Lower lobe of right lung (tissue), 2 donors: ENCODE results near the gene LETMD1. TPM values are rescaled to one million over a fixed set of nuclear protein-coding genes. Genes with fewer than 3 reads are reported as not detected.
"Not testable (repeated sequence)": the region's sequence is repeated elsewhere in the genome, so short reads cannot be mapped to it uniquely, and the experiment has no call there.

Experiments
- ATAC-seq, 2 donors: fragments of 200-7000 bp; cut with Tn5 transposase; one replicate each; pipeline ENCODE4 v1.9.1; 2020 to 2022; ENCODE audit warnings: mild to moderate bottlenecking in 2 of 2, moderate library complexity in 2 of 2
- DNase-seq: peaks from one replicate; pipeline ENCODE4 v3.0.0-alpha.2; 2020
- H3K27ac ChIP-seq: fragments of 200-600 bp; one replicate; pipeline ENCODE4 v1.8.0; 2022
- H3K27me3 ChIP-seq: fragments of 200-600 bp; one replicate; pipeline ENCODE4 v1.8.0; 2022; ENCODE audit warnings: low read depth
- H3K36me3 ChIP-seq: fragments of 200-600 bp; one replicate; pipeline ENCODE4 v1.8.0; 2022; ENCODE audit warnings: mild to moderate bottlenecking
- H3K4me1 ChIP-seq: fragments of 200-600 bp; one replicate; pipeline ENCODE4 v1.8.0; 2022
- H3K4me3 ChIP-seq: fragments of 200-600 bp; one replicate; pipeline ENCODE4 v1.8.0; 2022; ENCODE audit warnings: mild to moderate bottlenecking
- H3K9me3 ChIP-seq: fragments of 200-600 bp; one replicate; pipeline ENCODE4 v1.8.0; 2022
- CTCF ChIP-seq: fragments of 200-600 bp; IDR thresholded peaks from one replicate; pipeline ENCODE4 v1.8.0; 2022; ENCODE audit warnings: antibody characterized with exemption, mild to moderate bottlenecking
- intact Hi-C: fragments of 100-400 bp; cut with DNase I; formaldehyde crosslinking; loops from one replicate; pipeline ENCODE4 v1.11.0; 2022
- total RNA-seq: library from RNA; stranded (reverse); fragmentation: NEBNext Ultra II Directional; extraction: Animal tissue kit (Norgen Biotek cat#: 25700); gene quantifications from one replicate; pipeline ENCODE4 v1.2.1, GENCODE V29; 2021
- donor health status: DM: no; HTN: yes; CAD: no; lungs with severe emphysema.

LETMD1 gene
- total RNA-seq, 1 donor from 2014 or later, result 69.6 TPM

- Histone ChIP-seq H3K4me1 (peaks cover 61% of the 10 kb centered on the region), H3K4me3 (peak overlapping the region; percentile 2), H3K9me3 (no peaks in the 10 kb centered on the region), H3K27me3 (no peaks in the 10 kb centered on the region), H3K36me3 (peaks cover 3% of the 10 kb centered on the region), H3K27ac (no peak overlapping the region)
- DNase-seq (no peak), ATAC-seq (peak; percentile 50 to 75)
- TF ChIP-seq CTCF, result no peak
- intact Hi-C loops, result no loop called here
Measured at GRCh38 chr12:51012570-51013236, 35.4 kb upstream of the LETMD1 start.

- TF ChIP-seq CTCF, result no peak
- H3K4me1 ChIP-seq, result peaks cover 65% of the 10 kb centered on the region
- no peak overlapping the region for H3K4me3 ChIP-seq
- H3K27me3 ChIP-seq, result no peaks in the 10 kb centered on the region
- intact Hi-C loops, result no loop called here
- no peak for DNase-seq
- no peak overlapping the region for H3K27ac ChIP-seq
- H3K36me3 ChIP-seq, result no peaks in the 10 kb centered on the region
- no peaks in the 10 kb centered on the region for H3K9me3 ChIP-seq
- peak in 1 of 2 donors; percentile 8 for ATAC-seq
Measured at GRCh38 chr12:51013441-51013840, 34.7 kb upstream of the LETMD1 start.

GRCh38 chr12:51014467-51014866 is 33.7 kb upstream of the LETMD1 start:
- intact Hi-C loops, DNase-seq, H3K27me3 ChIP-seq, ATAC-seq, H3K27ac ChIP-seq, H3K4me3 ChIP-seq, H3K36me3 ChIP-seq, H3K9me3 ChIP-seq: not testable (repeated sequence)
- peaks cover 58% of the 10 kb centered on the region for H3K4me1 ChIP-seq

- H3K4me3 ChIP-seq, result no peak overlapping the region
- H3K36me3 ChIP-seq, result no peaks in the 10 kb centered on the region
- intact Hi-C loops, result no loop called here
- no peaks in the 10 kb centered on the region for H3K9me3 ChIP-seq
- TF ChIP-seq CTCF, result no peak
- H3K27ac ChIP-seq, result no peak overlapping the region
- H3K4me1 ChIP-seq, result peaks cover 51% of the 10 kb centered on the region
- H3K27me3 ChIP-seq, result no peaks in the 10 kb centered on the region
- no peak for DNase-seq
- ATAC-seq, result no peak
Measured at GRCh38 chr12:51017452-51017851, 30.7 kb upstream of the LETMD1 start.

GRCh38 chr12:51018956-51019355 is 29.2 kb upstream of the LETMD1 start:
- peaks cover 51% of the 10 kb centered on the region for H3K4me1 ChIP-seq
- ATAC-seq (no peak), DNase-seq (no peak)
- intact Hi-C loops, result no loop called here
- H3K27ac ChIP-seq, result no peak overlapping the region
- H3K4me3 ChIP-seq, result no peak overlapping the region
- H3K36me3 ChIP-seq, result no peaks in the 10 kb centered on the region
- TF ChIP-seq CTCF, result no peak
- H3K9me3 ChIP-seq, result no peaks in the 10 kb centered on the region
- H3K27me3 ChIP-seq, result no peaks in the 10 kb centered on the region

GRCh38 chr12:51019927-51020326 is 28.2 kb upstream of the LETMD1 start:
- ATAC-seq (no peak), DNase-seq (no peak)
- intact Hi-C loops, result no loop called here
- TF ChIP-seq CTCF, result no peak
- Histone ChIP-seq H3K4me3 (no peak overlapping the region), H3K27ac (no peak overlapping the region), H3K36me3 (no peaks in the 10 kb centered on the region), H3K9me3 (no peaks in the 10 kb centered on the region), H3K27me3 (no peaks in the 10 kb centered on the region), H3K4me1 (peaks cover 52% of the 10 kb centered on the region)
